ENCODE measurements around the gene SLC25A25.

The SLC25A25 gene

GRCh38 chr9:128073253-128073886, 5.3 kb downstream of the SLC25A25 start:
- H3K4me3 ChIP-seq (ENCODE audit: control insufficient read depth, low read depth, low read length): no peak overlapping the region
- no peak for DNase-seq (ENCODE audit: low read depth)
- no peak for TF ChIP-seq CTCF (IDR thresholded peaks at IDR 0.05; ENCODE audit: control insufficient read depth, insufficient read depth, low read depth, low read length, missing control alignments)

- no peak for TF ChIP-seq CTCF (IDR thresholded peaks at IDR 0.05; ENCODE audit: control insufficient read depth, insufficient read depth, low read depth, low read length, missing control alignments)
- DNase-seq (ENCODE audit: low read depth): no peak
- H3K4me3 ChIP-seq (ENCODE audit: control insufficient read depth, low read depth, low read length): no peak overlapping the region
Observed at GRCh38 chr9:128077847-128078503, 9.9 kb downstream of the SLC25A25 start.

- no peak for TF ChIP-seq CTCF (IDR thresholded peaks at IDR 0.05; ENCODE audit: control insufficient read depth, insufficient read depth, low read depth, low read length, missing control alignments)
- H3K4me3 ChIP-seq (ENCODE audit: control insufficient read depth, low read depth, low read length): no peak overlapping the region
- DNase-seq (ENCODE audit: low read depth): no peak
Observed at GRCh38 chr9:128078504-128079434, 10.7 kb downstream of the SLC25A25 start.

- no peak for TF ChIP-seq CTCF (IDR thresholded peaks at IDR 0.05; ENCODE audit: control insufficient read depth, insufficient read depth, low read depth, low read length, missing control alignments)
- DNase-seq (ENCODE audit: low read depth): no peak
- no peak overlapping the region for H3K4me3 ChIP-seq (ENCODE audit: control insufficient read depth, low read depth, low read length)
Observed at GRCh38 chr9:128080206-128080605, 12.2 kb downstream of the SLC25A25 start.

- TF ChIP-seq CTCF (IDR thresholded peaks at IDR 0.05; ENCODE audit: control insufficient read depth, insufficient read depth, low read depth, low read length, missing control alignments): no peak
- no peak overlapping the region for H3K4me3 ChIP-seq (ENCODE audit: control insufficient read depth, low read depth, low read length)
- DNase-seq (ENCODE audit: low read depth): peak; percentile 87
Observed at GRCh38 chr9:128081056-128081455, 13.0 kb downstream of the SLC25A25 start.

- TF ChIP-seq CTCF (IDR thresholded peaks at IDR 0.05; ENCODE audit: control insufficient read depth, insufficient read depth, low read depth, low read length, missing control alignments): no peak
- H3K4me3 ChIP-seq (ENCODE audit: control insufficient read depth, low read depth, low read length): no peak overlapping the region
- DNase-seq (ENCODE audit: low read depth): no peak
Observed at GRCh38 chr9:128082151-128082550, 14.1 kb downstream of the SLC25A25 start.

All from AG09309 (cell line).